K562 (cell line): Measurements from ENCODE around the gene LRPAP1.
"Not testable (repeated sequence)": the region's sequence is repeated elsewhere in the genome, so short reads cannot be mapped to it uniquely, and the experiment has no call there.

Experiments
- KLF1 ChIP-seq: fragments of 450-650 bp; IDR thresholded peaks from 2 replicates; pipeline ENCODE4 v1.6.1; 2016; ENCODE audit warnings: missing genetic modification characterization, missing compliant biosample characterization
- ZFP36 ChIP-seq: fragments of 150-350 bp; IDR thresholded peaks from 2 replicates; pipeline ENCODE4 v1.6.1; 2018; ENCODE audit warnings: low read length, low read depth; ENCODE audit not compliant: partially characterized antibody

GRCh38 chr4:3551366-3551765 lies 19.1 kb upstream of the LRPAP1 start:
- not testable (repeated sequence) for TF ChIP-seq KLF1 (tag); ZFP36
